ENCODE data around the gene BAD.

BAD gene

GRCh38 chr11:64223001-64223651 is 61.3 kb downstream of the BAD start:
- Histone ChIP-seq H3K4me1 (peaks cover 0 to 28% (median 26%) of the 10 kb centered on the region in 4 donors), H3K9me3 (no peaks in the 10 kb centered on the region), H3K27me3 (no peaks in the 10 kb centered on the region), H3K4me3 (no peak overlapping the region), H3K27ac (no peak overlapping the region), H3K36me3 (peaks cover 0 to 22% (median 8%) of the 10 kb centered on the region in 3 donors)
- intact Hi-C loops (cut with DNase I; ENCODE audit: low total_unique reads), result no loop called here
- no peak for TF ChIP-seq CTCF (IDR thresholded peaks at IDR 0.05)
- DNase-seq, result no peak

- intact Hi-C loops (cut with DNase I; ENCODE audit: low total_unique reads), result no loop called here
- Histone ChIP-seq H3K27ac (no peak overlapping the region), H3K27me3 (no peaks in the 10 kb centered on the region), H3K4me1 (peaks cover 0 to 24% (median 23%) of the 10 kb centered on the region in 4 donors), H3K9me3 (no peaks in the 10 kb centered on the region), H3K4me3 (no peak overlapping the region), H3K36me3 (peaks cover 0 to 22% (median 8%) of the 10 kb centered on the region in 3 donors)
- no peak for DNase-seq
- TF ChIP-seq CTCF (IDR thresholded peaks at IDR 0.05), result no peak
Observed at GRCh38 chr11:64222651-64223000, 61.8 kb downstream of the BAD start.

- Histone ChIP-seq H3K36me3 (peaks cover 0 to 22% (median 8%) of the 10 kb centered on the region in 3 donors), H3K27ac (no peak overlapping the region), H3K4me1 (peaks cover 0 to 15% (median 10%) of the 10 kb centered on the region in 4 donors), H3K27me3 (no peaks in the 10 kb centered on the region), H3K9me3 (no peaks in the 10 kb centered on the region), H3K4me3 (no peak overlapping the region)
- intact Hi-C loops (cut with DNase I; ENCODE audit: low total_unique reads), result no loop called here
- DNase-seq, result no peak
- no peak for TF ChIP-seq CTCF (IDR thresholded peaks at IDR 0.05)
Observed at GRCh38 chr11:64220798-64221197, 63.7 kb downstream of the BAD start.

- Histone ChIP-seq H3K27ac (no peak overlapping the region), H3K27me3 (no peaks in the 10 kb centered on the region), H3K4me3 (no peak overlapping the region), H3K9me3 (no peaks in the 10 kb centered on the region), H3K36me3 (peaks cover 0 to 22% (median 8%) of the 10 kb centered on the region in 3 donors), H3K4me1 (peaks cover 0 to 12% (median 5%) of the 10 kb centered on the region in 4 donors)
- DNase-seq, result no peak
- intact Hi-C loops (cut with DNase I; ENCODE audit: low total_unique reads), result no loop called here
- no peak for TF ChIP-seq CTCF (IDR thresholded peaks at IDR 0.05)
Observed at GRCh38 chr11:64220271-64220670, 64.2 kb downstream of the BAD start.

All from tibial artery (tissue), 4 donors.